Activated T-helper 1 cell treated with anti-CD3 and anti-CD28 coated beads, Interleukin-2, amount 50 U/mL, for 16 hours (primary cell): ENCODE results near the gene FIGN.

ENCODE experiments used
- DNase-seq, 2 donors: peaks; one replicate each; pipeline ENCODE4 v3.0.0-alpha.2; 2020; ENCODE audit warnings: low read depth in 1 of 2, low spot score in 1 of 2

FIGN gene

DNA sequence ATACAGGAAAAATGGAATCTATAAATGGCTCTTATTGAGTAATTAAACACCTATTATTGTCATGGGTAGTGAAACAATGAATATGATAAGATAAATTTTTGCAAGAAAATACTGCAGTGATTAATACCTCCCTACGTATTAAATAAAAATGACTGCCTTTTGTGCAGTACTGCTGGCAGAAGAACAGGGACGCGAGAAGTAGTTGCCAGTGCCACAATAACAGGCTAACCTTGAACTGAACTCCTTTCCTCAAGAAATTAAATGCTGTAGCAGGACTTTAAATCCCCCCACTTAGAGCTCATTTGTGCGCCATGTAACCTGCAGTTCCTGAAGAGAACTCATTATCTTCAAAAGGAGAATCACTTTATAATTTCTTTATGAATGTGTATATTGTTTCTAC lies 24.6 kb downstream of the FIGN start:
- no peak for DNase-seq

DNA sequence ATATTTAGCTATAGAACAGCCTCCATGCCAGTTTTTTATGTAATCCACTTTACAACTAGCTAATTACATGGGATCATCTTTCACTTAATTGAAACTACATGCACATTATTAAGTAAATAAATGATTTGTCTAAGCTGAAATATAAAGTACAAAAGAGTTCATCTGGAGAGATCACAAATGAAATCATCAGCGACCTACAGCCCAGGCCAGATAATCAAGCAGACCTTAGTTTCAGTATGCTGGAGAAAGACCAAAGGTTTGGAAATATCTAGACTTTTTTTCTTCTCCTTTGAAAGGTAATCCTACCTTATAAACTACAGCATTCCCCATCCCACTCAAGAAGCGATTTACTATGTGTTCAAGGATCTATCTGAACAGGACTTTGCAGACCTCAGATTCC lies 26.5 kb downstream of the FIGN start:
- DNase-seq = no peak

DNA sequence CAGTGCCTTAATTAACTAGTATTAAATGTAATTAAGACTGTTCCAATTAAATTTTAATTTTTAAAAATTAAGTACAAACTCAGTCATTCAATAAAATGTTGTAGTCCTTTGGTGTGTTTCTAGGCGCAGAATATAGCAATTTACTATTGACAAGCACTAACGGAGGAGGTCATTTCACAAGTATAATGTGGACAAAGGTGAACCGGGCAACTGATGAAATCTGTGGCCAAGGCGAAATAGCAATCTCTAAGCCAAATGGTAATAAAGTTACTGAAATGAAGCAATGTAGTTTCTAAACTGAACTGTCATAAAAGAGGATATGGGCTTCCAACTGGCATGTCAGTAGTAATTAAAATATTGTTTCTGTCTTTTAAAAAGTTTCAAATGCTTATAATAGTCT lies 27.5 kb downstream of the FIGN start:
- DNase-seq = no peak

DNA sequence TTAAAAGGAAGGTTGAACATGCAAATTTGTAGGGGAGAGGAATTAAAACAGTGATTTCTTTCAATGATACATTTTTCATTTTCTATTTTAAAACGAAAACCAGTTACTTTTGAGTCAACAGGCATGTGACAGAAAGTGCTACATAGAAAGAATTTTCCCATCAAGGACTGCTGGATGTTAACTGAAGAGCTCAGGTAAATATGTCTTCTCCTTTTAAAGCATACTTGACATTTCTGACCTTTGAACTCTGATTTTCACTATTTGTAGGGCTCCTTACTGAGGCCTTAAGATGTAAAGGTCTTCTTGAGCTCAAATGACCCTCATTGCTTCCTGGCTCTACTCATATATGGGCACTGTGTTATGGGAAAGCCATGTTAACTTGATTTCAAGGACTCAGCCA lies 32.4 kb downstream of the FIGN start:
- no peak for DNase-seq

DNA sequence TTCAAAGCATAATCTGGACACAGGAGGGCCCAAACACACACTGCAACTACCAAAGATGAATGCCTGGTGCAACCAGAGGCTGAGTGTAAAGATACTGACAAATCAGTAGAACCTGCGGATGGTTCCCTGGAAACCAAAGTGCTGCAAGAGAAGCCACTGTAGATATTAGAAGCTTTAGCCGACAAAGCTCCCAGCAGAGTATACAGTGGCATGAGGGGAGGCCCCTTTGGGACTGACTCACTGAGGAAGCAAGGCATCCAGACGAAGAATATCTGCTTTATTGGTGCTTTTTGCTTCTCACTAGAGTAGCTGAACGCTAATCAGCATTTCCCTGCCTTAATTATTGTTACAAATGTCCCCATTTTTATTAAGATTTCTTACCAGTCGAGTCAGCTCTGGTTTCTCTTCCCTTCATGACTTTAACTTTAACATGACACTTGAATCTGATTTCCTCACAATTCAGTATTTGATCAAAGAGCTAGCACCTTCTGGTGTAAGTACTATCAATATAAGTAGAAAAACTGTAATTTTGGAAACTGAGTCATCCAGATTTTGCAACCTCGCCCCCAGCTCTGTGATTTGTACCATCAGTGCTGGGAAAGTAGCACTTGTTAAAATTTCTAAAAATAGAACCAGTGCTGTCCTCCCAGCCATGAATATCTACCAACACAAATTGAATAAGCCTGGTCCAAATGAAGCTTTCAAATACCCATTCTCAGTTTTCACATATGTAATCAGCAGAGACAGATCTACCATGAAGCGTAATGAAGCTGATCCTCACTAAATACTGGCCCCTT lies 34.2 kb downstream of the FIGN start:
- DNase-seq = no peak

DNA sequence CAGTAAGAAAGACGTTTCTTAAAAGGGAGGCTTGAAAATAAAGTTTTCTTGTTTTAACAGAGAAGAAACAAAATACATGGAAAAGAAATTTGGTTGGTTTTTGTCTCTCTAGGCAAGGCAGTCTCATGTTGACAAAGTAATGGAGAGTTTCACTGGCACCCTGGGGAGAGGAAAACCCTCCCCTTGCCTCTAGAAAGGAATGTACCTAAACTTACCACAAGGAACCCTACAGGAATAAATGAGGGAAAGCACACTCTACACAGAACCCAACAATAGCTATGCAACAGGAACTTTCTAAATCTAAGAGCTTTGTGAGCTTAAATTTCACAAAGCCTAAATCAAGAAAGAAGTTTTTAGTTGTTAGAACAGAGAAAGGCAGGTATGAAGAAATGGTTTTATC lies 37.0 kb downstream of the FIGN start:
- DNase-seq = no peak

DNA sequence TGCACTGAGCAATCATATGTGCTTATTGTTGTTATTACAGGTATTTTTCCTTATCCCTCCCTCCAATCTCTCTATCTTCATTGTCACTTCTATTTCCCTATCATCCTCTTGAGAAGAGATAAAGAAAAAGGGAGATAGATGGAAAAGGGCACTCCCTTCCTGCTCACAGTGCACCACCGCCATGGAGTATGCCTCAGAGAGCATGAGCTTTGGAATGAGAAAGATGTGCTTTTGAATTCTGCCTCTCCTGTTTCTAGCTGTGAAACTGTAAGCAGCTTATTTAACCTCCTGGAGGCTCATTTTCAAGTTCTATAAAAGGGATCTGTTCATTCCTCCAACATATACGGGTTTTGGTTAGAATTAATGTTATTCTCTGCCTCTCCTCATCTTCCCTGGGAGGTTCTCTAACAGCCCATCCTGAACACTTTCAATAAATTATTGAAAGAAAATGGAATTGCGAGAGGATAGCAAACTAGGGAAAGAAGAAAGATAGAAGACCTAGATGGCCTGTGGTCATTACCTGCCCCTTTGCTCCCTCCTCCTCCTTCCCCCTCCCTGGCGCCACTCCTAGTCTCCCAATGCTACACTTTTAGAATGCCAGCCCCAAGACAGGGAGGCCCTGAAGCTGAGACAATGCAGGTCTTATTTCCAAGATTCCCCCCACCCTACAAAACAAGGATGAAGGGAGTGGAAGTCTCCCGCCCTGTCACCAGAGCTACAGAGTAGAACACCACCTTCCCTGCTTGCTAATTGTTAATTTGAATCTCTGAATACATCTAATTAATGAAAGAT lies 37.8 kb downstream of the FIGN start:
- no peak for DNase-seq

DNA sequence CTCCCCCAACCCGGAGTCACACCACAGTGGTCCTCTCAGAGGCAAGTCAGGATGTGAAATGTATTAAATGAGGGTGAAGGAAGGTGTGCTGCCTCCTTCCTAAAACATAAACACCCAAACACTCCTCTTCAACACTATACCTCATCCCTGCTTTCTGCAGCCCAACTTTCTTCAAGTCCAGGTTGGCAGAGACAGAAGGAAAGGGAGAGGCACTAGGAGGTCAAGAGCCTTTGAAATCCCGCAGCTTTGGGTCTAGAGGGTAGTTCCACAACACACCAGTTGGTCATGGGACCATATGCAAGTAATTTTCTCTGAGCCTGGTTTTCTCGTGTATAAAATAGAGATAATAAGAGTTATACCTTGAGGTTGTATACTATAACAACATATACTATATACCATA lies 38.4 kb downstream of the FIGN start:
- no peak for DNase-seq

DNA sequence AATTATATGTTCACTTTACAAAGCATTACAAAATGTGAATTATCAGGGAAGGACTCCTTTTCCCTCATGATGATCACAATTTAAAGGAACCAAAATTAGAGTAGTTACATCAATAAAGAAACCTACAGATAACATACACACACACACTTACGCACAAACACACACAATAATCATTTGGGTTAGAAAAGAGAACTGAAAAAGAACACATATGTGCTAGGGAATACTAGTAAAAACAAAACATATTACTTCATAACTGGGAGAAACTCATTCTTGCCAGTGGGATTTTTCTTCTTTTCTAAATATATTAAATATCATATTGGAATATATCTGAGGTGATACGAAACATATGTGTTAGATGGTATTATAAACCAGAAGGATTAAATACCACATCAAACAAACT lies 42.3 kb downstream of the FIGN start:
- no peak for DNase-seq

DNA sequence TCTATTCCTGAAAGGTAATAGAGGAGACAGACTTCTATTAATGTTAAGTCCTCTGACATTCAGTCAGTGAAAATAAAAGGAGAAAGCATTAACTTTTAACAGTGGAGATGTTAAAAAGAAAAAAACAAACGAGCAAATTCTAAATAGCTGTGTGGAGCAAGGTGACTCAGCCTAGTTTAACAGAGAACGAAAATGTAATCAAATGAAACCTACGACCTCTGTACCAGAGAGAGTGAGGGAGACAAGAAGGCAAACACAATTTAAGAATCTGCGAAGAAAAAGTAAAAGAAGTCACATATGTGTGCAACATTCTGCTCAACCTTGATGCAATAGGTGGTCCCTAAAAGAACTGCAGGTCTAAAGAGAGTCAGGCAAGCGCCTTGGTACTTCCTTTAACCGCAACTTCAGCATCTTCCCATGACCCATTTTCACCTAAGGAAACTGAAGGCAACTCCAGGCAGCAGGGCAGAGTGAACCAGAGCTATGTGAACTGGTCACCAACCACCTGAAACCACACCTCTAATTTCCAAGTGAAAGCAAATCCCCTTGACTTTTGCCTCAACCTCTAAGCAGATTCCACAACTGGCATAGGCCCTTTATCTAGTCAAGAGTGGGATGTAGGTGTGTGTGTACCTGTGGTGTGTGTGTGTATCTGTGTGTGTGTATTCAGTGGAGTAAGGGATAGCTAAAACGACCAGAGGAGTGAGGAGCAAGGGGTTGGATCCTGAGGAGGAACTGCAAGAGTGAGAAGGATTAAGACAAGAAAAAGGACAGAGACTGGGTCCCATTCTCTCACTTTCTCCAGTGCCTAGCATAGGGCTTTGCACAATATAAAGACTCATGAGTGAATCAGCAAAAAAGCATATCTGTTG lies 43.0 kb downstream of the FIGN start:
- DNase-seq = no peak

DNA sequence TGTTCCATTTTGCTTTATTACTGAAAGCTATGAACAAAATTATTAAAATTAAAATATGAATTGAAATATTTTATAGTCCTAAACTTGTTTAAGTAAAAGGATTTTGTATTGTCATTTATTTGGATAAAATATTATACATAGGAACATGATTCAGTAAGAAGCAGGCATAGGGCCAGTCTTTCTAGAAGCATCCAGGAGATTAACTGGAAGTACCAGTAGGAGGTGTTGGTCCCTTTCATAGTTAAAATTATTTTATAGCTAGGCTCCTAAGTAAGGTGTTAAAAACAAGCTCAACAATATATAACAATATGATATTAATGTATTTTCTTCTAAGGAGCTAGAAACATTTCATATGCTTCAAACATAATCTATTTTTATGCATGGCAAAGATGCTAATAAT lies 43.7 kb downstream of the FIGN start:
- DNase-seq = no peak

DNA sequence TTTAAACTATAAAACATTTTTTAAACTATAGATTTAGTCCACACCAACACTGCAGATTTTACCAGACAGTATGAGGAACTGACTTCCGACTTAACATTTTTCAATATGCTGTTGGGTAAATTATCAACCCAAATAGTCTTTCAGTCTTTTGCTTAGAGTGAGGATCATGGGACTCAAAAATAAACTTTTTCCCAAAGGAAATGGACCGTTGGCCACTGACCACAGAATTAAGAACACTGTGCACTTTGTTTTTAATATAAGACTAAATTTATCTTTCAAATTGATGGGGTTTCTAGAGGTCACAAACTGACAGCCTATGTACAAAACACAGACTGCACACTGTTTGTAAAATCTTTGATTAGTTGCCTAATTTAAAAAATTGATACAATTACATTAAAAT lies 44.9 kb downstream of the FIGN start:
- DNase-seq = no peak

DNA sequence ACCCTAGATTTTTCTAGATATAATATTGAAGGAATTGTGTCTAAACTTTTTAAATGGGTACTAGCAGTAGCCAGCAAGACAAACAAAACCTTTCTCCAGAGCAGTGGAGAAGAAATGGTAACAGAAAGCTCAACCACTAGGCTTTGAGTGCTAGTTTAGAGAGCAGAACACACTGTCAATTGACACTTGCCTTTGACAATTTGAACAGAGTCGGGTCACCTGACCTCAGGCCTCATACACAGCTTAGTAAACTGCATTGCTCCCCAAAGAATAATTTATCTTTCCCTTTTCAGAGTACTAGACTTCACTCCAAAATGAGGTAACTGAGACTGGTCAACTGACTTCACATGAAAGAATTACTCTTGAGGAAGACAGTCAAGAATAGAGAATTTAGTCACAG lies 48.6 kb downstream of the FIGN start:
- no peak for DNase-seq

DNA sequence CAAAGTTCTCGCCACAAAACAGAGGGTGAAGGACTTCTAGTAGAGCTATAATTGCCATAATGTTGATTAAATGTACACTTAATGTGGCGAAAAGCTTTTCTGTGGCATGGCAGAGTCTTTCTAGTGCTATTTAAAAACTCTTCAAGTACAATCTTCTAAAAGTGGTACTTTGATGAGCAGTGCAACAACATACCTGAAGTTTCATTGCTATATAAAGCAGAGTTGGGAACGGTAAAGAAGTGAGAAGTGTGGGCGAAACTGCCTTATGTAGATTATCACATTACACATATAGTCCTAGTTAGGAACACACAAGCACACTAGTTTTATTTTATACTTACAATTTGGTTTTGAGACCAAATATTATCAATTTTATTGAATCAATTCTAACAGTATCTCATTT lies 49.5 kb downstream of the FIGN start:
- no peak for DNase-seq

DNA sequence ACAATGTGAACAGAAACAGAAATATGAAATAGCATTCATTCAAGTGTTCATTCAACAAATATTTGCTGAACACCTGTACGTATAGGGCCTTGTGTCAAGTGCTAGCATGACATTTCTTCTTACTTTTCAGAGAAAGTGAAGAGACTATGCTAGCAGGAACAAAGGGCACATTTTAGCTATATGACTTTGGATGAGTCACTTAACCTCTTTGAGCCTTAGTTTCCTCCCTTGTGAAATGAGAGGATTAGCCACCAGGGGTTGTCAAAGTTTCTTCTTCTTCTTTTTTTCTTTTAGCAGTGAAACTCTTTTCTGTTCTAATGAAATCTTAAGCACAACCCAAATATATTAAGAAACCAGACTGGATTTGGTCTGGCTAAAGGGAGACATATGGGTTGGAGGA lies 53.1 kb downstream of the FIGN start:
- no peak for DNase-seq

DNA sequence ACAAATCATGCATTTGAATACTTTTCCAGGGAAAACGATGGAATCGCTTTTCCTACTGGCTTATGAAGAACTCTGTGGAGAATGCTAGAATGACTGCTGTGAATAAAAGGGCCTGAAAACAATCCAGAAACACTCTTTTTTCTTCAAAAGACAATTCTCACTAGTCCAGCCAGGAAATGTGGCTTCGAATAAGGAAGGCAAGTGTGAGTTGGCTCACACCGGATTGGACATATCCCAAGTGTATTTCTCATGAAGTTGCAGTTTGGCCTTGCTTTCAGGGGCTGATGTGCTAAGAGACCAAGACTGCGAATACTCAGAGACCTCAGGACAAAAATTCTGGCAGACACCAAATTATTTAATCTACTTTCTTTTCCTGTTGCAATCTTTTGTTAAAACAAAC lies 54.1 kb downstream of the FIGN start:
- no peak for DNase-seq

DNA sequence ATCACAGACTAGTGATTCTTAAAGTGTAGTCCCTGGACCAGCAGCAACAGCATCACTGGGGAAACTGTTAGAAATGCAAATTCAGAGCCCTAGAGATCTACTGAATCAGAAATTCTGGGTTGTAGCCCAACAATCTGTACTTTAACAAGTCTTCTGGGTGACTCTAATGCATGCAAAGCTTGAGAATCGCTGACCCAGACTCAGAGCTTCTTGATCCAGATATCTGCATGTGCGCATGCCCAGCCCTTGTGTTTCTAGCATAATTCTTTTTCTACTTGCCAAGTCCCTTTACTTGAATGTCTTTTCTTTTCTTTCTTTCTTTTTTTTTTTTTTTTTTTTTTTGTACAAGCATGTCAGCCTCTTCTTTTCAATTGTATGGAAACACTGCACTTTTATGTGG lies 60.4 kb downstream of the FIGN start:
- DNase-seq = no peak

DNA sequence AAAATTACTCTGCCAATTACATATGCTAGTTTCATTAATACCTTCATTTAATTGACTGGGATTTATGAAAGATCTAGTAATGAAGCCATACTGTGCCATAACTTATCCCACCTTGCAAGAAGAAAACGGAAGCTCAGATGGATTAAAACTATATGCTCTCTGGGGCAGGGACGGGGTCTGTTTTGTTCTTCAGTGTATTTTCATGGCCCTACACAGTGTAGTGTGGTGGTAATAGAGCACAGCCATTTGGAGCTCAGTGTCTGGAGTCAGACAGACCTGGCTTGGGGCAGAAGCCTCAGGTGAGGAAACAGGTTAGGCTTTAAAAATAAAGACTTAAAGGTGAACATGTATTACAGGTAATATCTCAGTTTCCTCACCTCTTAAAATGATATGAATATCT lies 62.3 kb downstream of the FIGN start:
- DNase-seq = no peak

DNA sequence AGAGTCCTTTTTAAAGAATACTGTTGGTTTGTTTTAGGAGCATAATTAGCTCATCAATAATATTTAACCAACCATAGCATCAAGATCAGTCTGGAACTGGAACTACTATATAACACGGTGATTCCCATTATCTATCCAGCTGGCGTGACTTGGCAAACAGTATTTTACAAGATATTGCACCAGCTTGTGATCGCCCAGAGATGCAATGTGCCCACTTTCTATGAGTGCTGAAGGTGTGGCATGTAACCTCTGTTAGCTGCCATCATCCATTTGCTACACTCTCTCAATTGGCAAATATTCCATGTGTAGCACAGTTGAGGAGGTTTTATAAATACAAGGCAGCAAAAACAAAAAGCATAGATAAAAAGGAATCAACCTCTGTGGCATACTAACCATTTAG lies 64.9 kb downstream of the FIGN start:
- no peak for DNase-seq

DNA sequence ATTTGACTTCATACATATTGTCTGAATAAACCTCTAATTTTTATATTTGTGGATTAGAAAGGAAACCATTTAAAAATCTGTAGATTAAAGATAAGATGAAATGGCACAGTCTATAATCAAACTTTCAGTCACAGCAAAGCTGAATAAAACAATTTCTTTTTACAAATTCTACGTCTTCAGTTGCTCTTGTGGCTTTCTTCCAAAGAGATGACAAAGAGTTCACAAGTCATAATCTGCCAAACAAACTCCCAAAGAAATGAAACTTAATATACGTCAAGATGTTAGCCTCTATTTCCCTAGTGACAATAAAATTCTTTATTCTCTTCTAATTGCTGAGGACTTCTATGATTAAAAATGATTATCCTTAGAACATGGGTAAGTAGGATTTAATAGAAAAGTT lies 66.3 kb downstream of the FIGN start:
- DNase-seq = no peak

DNA sequence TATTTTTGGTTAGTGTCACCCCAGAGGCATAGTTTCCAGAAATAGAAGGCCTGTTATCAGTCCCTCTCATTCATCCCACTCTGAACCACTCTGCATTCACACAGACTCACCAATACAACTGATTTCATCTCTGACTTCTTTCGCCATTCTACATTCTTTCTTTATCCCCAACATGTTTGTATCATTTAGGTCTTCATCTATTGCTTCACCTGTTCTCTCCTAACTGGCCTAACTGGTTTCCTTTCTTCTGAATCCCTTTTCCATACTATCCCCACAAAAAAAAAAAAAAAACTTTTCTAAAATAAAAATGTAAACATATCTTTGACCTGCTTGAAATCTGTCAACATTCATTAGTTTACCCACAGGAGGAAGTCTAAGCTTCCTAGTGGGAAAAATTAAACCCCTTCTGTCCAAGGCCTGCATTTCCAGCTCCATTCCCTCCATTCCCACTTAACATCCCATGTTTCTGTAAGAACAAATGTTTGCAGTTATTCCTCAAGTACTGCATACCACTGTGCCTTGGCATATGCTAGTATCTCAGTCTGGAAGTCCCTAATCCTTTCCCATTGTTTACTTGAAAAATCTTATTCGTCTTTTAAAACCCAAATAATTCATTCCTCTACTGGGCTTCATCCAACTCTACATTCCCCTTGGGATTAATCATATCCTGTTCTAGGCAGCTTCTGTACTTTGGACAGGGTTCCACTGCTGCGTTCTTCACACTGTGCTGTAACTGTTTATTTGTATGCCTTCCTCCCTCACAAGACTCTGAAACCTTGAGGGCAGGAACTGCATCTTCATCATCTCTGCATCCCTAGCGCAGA lies 68.5 kb downstream of the FIGN start:
- no peak for DNase-seq
